HG03520 (cell line): ENCODE measurements around the gene NDUFS2.
A peak's percentile ranks its signal among the peaks of the same experiment; 100 is the strongest.
"Not testable (repeated sequence)": the region's sequence is repeated elsewhere in the genome, so short reads cannot be mapped to it uniquely, and the experiment has no call there.

Experiments used
- ATAC-seq: cut with Tn5 transposase; IDR thresholded peaks from one replicate; pipeline ENCODE4 v1.9.1; 2021; ENCODE audit warnings: mild to moderate bottlenecking, moderate library complexity; ENCODE audit not compliant: unreplicated experiment

NDUFS2 gene

DNA sequence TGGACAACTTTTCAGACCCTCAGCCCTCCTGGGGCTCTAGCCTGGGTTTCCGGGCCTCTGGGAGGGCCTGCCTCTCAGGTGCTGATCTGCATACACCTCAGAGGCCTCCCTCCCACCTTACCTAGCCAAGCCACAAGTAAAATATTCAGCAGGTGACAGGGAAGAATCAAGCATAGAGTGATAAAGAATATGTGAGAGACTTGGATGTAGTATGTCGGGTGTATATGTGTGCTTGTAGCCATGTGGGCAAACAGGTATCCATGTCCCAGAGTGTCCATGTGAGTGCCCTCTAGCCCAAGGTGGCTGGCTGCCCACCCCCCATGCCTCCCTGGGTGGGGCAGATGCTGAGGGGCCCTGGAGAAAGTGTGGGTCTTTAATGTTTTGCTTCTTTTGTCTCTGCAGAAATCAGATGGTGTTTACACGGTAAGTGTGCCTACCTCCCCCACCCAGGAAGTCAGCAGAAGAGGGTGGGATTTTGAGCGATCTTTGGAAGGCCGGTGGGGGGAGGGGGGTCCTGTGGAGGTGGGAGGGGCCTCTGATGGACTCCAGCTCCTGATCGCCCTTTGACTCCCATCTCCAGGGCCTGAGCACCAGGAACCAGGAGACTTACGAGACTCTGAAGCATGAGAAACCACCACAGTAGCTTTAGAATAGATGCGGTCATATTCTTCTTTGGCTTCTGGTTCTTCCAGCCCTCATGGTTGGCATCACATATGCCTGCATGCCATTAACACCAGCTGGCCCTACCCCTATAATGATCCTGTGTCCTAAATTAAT, 16.3 kb downstream of the NDUFS2 start:
- no peak for ATAC-seq

DNA sequence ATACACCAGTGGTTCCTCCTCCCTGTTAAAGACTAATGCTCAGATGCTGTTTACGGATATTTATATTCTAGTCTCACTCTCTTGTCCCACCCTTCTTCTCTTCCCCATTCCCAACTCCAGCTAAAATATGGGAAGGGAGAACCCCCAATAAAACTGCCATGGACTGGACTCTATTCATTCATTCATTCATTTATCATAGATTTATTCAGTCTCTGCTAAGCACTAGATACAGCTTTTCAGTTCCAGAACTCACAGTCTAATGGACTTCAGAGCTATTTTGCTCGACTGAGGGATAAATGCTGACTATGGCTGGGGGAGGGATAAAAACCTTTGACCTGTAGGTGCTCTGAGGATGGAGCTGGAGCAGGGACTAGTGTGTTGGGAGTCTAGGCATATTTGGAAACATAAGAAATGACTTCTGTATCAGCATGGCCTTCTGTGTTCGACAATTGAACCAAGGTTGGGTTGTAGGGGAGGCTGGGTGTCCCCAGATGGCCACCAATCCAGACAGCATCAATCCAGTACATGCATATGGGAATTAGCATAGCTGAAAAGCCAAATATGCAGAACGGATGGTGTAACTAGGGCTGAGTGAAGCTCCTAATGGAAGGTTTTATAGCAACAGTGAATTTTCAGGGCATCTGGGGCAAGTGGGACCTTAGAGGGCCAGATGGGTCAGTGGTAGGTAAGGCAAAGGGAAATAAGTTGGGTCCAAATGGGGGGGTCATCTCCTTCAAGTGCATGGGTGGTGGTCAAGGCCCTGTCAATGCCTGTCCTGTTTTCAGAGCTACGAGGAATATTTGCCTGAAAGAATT, 17.1 kb downstream of the NDUFS2 start:
- no peak for ATAC-seq

DNA sequence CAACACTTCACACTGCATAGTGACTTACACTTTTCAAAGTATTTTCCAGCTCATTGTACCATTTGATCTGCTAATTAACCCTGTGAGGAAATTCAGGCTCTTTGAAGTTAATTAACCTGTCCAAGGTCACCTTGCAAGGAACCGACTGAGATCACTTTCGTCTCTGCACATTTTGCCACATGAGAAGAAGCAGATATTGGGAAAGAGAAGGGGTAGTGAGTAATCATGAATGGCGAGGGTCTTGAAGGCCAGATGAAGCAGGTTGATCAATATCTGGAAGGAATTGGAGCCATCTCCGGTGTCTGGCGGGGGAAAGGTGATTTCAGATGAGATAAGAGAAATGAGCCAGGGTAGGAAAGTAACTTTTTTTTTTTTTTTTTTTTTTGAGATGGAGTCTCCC, 17.8 kb downstream of the NDUFS2 start:
- no peak for ATAC-seq

DNA sequence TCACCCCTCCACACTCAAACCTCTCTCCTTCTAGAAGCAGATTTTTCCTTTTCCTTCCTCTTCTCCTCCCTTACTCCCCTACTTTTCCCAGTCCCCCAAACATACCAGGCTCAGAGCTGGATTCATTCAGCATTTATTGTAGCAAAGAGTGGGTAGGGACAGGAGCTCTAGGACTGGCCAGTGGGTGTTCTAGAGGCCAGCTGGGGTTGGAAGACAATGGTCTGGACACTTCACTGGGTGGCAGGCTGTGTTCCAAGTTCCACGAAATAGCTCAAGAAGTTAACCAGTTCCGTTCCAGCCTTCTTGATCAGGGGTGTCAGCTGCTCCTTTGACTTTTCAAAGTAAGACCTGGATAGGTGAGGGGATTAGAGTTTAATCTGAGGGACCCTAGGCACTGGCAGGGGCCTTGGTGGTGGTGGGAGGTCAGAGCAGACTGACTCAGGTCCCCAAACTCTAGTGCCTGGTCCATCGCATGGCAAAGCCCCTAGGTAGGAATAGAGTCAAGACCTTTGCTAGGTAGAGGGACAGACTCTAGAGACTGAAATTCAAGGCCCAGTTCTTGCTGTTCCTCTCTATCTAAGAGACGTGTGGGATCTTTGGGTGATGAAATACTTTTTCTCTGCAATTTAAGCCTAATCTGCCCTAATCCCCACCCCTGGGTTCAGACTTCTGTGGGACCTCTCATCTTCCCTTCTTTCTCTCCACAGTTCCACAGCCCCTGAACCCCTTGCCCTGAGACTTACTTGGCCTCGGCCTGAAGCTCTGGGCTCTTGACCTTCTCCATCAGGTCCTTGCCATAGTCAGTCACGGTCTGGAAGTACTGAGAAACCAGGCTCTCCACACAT, 20.2 kb downstream of the NDUFS2 start:
- no peak for ATAC-seq

DNA sequence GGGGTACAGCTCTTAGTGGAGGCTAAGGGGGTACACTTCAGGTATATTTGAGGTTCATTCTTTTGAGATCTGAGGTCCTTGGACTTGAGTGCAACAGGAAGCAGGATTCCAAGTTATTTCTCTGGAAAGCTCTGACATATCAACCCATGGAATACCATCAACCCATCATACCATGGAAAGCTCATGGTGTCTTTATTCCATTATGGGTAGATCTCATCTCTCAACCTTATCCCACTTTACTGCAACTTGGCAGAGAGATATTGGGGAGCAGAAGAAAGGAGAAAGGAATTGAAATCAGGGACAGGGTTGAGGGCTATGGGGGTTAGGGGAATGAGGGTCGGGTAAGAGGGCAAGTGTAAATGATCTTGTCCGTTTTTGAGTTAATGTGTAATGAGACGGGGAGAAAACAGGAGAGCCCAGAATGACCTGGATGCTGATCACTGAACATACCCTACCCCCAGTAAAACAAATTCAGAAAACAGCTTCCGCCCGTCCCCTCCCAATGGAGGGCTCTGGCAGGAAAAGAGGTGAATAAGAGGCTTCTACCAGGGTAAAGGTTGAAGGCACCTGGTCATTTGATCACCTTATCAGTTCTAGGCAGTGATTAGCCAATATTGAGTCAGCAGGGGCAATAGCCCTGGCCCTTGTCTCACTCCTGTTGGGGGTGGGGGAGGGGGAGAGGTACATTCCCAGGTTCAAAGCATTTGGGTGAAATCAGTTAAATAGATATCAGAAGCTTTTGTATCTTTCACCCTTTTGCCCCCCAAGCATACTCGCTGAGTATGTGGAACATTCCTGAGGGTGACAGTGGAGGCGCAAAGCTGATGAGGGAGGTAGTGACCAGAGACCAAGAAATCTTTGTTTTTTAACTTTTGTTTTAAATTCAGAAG, 21.9 kb downstream of the NDUFS2 start:
- ATAC-seq = no peak

DNA sequence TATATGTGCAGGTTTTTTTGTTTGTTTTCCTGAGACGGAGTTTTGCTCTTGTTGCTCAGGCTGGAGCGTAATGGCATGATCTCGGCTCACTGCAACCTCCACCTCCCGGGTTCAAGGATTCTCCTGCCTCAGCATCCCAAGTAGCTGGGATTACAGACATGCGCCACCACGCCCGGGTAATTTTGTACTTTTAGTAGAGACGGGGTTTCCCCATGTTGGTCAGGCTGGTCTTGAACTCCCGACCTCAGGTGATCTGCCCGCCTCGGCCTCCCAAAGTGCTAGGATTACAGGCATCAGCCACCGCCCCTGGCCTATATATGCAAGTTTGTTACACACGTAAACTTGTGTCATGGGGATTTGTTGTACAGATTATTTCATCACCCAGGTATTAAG, 22.5 kb downstream of the NDUFS2 start:
- ATAC-seq = not testable (repeated sequence)

DNA sequence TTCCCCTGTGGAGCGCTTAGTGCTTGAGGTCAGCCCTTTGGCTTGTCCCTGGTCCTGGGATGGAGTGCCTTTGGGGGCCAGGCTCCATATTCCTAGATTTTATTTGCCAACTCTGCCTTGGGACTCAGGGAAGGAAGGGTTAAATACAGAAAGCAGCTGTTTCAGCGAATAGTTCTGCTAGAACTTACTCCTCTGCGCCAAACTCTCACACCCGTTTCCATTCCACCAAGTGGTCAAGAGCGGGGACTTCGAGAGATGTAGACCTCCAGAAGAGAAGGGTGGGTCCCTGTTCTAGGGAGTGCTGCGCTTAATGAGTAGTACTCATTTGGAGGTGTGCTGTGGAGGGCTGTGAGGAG, 23.0 kb downstream of the NDUFS2 start:
- ATAC-seq = peak; percentile 1

DNA sequence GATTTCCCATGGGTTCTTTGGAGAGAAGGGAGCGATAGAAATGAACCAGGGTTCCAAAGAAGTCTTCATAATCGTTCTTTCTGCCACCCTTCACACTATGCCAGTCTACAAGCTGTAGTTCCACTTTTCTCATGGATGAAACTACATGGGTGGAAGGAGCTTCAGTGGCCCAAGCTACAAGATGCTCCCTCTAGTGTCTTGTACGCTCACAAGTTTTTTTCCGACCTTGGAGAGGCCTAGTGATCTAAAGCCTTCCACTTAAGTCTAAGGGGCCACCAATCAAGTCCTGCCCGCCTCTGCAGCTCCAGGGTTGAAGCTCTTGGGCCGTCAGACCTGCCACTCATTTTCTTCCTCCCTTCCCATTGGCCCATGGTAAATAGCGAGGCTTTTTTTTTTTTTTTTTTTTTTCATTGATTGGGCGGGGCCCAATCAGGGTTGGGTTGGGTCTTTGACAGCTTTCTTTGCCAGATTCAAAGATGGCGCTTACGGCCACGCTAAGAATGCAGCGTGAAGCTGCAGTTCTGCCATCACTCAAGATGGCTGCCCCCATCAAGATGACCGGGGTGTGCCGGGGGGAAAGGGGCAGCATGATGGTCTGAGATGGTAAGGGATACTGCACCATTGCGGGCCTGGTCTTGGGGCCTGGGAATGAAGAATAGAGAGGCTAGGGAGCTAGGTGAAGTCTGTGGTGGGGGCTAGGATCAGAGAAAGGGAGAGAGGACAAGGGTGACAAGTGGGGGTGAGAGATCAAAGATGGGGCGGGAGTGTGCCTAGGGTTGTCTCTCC, 23.6 kb downstream of the NDUFS2 start, which contains the start of gene TOMM40L:
Gene TOMM40L, plus strand, starts transcription at position 527 of the 786 bp plus-strand sequence. CDS start 430 bp downstream, outside the sequence.
- peak; percentile 93 for ATAC-seq

DNA sequence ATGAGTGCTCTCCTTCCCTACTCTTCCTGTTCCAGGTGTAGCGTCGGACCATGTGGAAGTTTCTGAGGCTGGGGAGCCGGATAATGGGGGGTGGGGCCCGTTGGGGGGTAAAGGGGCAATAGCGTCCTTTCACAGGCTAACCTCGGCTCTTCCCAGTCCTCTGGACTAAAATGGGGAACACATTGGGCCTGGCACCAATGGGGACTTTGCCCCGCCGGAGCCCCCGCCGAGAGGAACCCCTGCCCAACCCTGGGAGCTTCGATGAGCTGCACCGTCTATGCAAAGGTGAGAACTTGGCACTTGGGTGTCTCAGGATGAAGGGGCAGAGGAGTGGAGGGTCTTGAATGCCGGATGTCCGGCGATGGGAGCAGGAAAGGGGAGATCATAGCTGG, 24.1 kb downstream of the NDUFS2 start:
- ATAC-seq = no peak

DNA sequence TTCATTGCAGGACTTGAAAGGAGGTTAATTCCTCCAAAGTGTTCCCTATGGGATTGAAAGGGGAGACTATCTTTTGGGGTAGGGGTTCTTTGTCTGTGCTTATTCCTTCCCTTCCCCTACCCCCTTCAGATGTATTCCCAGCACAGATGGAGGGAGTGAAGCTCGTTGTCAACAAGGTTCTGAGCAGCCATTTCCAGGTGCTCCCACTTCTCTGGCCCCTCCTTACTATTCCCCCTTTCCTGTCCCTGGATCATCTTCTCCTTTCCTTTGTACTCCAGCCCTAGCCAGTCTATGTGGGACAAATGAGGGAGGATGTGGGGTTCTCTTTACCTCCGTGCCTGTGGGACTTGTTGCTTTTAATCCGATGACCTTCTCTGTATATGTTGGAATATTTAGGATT, 24.6 kb downstream of the NDUFS2 start:
- no peak for ATAC-seq

DNA sequence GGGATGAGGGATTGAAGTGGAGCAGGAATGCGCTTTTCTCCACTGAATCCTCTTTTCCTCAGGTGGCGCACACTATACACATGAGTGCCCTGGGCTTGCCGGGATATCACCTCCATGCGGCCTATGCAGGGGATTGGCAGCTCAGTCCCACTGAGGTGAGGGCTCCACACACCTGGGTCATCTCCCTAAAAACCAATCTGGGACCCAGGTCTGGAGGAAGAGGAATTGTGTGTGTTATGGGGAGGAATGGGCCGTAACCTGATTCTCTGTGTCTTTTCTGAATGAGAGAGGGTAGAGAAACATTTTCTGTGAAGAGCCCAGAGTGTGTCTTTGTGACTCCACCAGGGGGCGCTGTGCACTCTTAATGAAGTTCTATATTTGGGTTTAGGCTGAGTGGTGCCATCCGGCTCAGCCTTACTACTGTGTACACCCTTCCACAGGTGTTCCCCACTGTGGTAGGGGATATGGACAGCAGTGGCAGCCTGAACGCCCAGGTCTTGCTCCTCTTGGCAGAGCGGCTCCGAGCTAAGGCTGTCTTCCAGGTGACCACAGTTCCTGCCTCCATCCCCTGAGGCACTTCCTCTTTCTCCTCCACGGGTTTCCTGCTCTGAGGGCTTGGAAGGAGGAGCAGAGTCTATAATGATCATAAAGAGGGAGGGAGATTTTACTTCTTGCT, 25.2 kb downstream of the NDUFS2 start:
- peak; percentile 34 for ATAC-seq

DNA sequence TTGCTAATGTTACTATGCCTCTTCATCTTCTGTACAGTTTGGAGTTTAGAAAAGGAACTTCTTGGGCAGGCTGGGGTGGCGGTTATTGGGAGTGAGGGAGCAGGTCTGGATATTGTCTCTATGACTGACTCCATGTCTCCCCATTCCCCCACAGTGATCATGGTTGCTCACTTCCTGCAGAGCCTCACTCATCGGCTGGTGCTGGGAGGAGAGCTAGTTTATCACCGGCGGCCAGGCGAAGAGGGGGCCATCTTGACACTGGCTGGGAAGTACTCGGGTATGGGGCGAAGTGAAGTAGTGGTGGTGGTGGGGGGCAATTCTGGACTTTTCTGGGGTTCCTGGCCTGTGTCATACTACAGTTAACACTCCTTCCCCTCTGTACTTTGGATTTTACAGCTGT, 25.9 kb downstream of the NDUFS2 start:
- no peak for ATAC-seq

DNA sequence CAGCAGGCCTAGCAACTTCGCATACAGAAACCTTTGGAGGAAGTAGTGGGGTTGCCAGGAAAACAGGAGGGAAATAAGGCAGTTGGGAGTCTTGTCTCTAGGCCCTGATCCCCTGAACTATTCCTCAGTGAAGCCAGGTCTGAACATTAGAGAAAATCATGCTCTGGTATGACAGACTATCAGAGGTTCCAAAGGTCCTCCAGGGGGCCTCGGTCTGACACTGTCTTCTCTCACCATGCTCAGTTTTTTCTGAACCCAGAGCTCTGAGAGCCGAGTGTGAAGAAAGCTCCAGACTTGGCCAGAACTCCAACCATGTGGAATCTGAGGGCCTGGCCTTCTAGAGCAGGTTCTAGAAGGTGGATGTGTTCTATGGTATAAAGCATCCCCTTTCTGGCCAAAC, 27.7 kb downstream of the NDUFS2 start:
- ATAC-seq = no peak

DNA sequence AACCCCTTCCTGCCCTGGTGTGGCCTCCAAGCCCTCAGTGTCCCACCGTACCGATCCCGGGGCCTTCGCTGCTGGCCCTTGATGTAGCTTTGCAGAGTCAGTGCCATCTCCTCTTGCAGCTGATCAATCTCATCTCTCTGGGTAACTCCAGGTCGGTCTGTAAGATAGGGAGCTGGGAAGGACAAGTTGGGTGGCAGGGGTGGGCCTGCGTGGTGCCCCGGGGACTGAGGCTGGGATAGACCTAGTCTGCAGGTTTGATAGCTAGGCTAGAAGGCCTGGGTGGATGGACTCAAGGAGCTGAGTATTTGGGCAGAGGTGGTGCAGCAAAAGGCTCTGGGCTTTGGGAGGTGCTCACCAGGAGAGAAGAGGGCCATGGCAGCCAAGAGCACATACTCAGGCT, 28.6 kb downstream of the NDUFS2 start:
- ATAC-seq = no peak

DNA sequence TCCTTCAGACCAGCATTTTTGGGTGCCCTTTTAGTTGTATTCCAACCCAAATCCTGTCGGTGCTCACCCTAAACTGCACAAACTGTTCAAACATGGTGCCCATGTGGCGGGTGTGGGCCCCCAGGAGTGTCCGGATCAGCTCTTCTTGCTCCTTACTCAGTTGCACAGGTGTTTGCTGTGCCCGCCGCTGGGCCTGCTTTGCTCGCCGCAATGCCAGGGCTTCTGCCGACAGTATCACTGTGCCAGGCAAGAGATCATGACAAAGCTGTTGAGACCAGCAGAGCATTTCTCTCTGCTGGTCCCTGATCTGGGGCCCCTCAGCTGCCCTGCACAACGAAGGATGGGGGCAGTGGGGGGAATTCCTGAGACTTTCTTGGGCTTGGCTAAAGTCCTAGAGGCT, 30.9 kb downstream of the NDUFS2 start:
- no peak for ATAC-seq

DNA sequence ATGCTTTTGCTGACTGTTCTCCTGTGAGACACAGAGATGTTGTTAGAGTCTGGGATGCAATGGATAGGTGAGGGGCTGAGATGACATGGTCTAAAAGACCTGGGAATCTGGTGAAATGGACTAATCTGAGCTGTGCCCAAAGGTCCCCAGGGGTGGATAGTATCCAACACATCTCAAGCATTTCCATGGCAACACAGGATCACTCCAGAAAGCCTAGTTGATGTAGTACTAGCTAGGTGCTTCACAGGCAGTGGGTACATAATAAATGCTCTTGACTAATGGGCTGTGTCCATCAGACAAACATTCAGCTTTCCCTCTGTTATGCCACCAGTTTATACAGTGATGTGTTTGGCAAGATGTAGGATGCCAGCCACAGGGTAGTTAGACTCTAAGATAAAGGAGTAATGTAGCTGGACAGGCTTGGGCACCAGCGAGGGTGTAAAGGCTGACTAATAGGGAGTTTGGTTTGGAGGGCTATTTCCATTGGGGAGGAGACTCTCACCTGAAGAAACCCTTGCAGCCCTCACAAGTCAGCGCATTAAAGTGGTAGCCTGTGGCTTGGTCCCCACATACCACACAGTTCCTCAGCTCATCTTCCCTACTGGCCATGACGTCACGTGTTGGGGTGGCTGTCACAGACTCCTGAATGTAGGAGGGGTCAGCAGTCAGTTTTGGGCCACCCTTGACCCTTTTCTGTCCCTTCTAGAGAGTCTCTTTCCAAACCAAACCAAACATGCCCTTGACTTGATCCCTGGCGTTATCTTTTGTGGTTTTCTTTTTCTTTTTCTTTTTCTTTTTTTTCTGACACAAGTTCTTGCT, 34.0 kb downstream of the NDUFS2 start:
- ATAC-seq = no peak

DNA sequence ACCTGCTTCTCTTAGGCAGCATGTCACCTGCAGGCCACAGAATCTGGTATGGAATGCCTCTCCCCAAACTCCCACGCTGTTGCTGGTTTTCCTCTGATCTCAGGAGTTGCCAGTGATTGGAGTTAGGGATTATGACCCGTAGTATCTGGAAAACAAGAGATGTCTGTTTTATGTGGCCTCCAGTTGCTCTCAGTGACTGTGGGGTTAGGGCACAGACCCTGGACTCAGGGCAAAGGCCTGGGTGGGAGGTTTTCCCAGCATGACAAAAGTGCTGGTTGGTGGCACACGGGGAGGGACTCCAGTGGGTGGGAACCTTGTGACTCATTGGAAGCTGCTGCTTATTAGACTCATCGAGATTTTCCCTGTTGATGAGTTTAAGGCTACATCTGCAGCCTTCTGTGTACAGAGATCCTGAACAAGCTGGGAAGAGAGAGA, 35.9 kb downstream of the NDUFS2 start, which contains the start of gene NR1I3:
Gene NR1I3, minus strand, starts transcription at position 165 of the 435 bp plus-strand sequence. CDS start 1,638 bp downstream, outside the sequence.
- no peak for ATAC-seq

DNA sequence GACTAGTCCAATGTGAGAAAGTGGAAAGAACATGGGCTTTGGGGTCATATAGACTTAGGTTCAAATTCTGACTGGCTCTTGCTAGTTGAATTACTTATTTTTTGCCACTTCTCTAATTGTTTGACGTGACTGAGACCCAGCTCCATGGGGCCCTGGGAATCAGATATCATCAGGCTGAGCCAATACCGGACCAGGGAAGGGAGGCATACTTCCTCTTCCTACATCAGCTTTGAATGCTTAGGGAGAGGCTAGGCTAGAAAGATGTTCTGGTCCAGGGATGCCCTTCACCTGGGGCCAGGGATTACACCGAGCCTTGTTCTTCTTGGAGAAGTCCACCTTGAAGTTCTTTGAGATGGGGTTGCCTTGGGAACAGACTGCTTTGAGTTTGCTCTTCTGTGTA, 39.5 kb downstream of the NDUFS2 start:
- ATAC-seq = no peak
